ENCODE measurements around the gene MYZAP.

- TF ChIP-seq RXRA (IDR thresholded peaks at IDR 0.05) (no peak), ATF3 (IDR thresholded peaks at IDR 0.05) (no peak), RAD21 (IDR thresholded peaks at IDR 0.05) (no peak), CTCF (IDR thresholded peaks at IDR 0.05; ENCODE audit: low read depth, low read length, missing input control) (no peak), TAF1 (conservative IDR thresholded peaks at IDR 0.05) (no peak), MAX (IDR thresholded peaks at IDR 0.05) (no peak)
Measured at GRCh38 chr15:57676585-57676984, 84.9 kb downstream of the MYZAP start.

All from liver (tissue), 3 donors.